GM21381 (cell line): Measurements from ENCODE around the gene PRKD1.

Experiments
- ATAC-seq: cut with Tn5 transposase; IDR thresholded peaks from one replicate; pipeline ENCODE4 v1.9.1; 2021; ENCODE audit warnings: mild to moderate bottlenecking, moderate library complexity; ENCODE audit not compliant: unreplicated experiment

PRKD1 gene

DNA sequence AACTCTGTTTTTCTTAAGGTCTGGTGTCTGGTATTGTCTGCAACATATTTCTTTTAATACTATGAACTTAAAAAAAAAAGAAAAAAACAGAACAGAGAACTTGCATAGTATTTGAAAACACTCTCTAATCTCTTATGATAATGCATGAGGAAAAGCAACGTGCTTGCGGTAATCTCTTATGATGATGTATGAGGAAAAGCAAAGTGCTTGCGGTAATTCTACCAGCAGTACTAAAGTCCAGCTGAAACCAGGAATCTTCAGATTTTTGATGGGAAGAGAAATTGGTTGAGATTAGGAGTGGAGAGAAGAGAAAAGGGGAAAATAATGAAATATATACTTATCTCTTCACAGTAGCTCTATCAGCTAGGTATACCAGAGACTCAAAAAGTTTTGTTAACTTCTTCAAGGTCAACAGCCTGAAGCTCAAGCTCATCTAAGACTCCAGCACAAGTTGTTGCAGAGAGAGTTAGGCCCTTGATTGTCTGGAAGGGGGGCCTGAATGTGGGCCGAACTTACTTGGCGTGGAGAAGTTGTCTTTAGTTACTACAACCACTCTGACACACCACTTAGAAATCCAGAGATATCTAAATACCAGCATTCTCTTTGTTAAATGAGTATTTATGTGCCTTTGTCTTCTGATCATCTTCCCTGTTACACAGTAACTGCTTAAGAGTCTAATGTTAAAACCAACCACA lies 240.4 kb downstream of the PRKD1 start:
- no peak for ATAC-seq

DNA sequence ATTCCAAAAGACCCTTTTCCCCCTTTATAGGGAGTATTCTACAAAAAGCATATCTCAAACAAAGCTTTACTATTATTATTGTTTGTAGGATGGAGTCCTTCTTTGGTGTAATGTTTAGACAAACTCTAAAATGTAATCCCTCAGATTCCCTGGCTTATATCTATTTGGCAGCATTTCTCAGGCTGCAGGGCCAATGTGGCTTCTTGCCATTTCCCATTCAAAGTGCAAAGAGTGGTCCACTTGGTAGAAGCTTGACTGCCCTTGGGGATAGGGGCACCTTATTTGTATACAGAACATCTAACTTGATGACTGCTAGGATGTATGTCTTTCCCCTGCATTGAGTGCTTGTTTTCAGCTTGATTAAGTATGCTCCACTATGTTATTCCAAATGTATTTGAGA lies 242.7 kb downstream of the PRKD1 start:
- ATAC-seq, result no peak

DNA sequence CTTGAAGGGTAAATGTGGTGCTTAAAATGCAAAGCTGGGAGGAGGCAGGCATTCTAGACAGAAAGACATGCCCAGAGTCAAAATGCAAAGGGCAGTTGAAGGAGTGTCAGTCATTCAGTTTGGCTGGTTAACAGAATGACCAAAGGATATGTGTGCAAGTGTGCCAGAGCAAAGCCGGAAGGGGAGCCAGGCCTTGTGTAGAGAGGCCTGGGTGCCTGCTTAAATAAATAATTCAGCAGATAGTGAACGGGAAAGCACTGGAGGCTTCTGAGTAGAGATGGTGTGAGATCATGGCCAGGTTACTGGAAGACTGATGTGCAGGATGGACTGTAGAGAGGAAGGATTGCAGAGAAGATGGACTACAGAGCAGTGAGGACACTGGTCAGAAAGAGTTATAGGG lies 244.9 kb downstream of the PRKD1 start:
- ATAC-seq, result no peak

DNA sequence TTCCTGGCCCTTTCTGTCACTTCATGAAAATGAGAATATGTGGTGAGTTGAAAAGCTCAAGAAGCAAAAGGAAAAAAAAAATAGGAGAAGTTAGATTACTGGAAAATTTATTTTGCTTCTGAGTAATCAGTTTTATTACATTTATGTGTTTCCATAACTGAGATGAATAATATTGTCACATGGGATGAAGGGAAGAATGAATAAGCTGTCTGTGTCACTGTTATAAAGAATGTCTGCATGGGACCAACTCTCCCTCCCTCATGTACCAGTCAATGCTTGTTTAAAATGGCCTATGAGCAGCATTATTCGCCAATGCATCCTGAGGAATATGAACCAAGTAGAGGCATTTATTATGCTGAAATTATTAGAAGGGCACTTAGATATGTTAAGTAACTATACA lies 246.3 kb downstream of the PRKD1 start:
- no peak for ATAC-seq

DNA sequence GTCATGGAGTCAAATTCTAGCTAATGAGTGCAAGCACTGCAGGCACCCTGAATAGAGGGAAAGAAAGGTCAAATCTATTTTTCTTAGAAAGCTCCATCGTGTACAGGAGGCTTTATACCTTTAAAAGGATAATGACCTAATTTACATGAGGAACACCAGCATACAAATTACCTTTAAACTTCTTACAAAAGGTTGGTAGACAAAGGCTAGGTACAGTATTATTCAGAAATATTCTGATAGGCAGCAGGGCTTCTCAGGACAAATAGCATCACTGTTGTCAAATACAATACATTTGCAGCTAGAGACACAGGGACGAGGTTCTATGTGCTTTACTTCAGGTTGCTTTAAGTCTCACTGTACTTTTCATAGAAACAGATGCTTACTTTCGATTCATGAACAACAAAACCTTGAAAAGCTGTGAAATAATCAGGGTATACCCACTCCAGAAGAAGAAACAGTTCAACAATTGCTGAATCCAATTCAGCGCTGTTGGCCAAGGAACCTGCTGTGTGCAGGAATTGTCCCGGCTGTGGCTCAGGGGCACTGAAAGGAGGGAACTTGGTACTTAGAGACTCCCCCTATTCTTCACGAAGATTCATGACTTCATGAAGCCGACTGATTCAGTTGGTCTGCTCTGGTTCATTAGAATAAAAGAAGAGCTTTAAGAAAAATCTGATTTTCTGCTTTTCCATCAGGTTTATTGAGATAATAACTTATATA lies 252.9 kb downstream of the PRKD1 start:
- ATAC-seq, result no peak

DNA sequence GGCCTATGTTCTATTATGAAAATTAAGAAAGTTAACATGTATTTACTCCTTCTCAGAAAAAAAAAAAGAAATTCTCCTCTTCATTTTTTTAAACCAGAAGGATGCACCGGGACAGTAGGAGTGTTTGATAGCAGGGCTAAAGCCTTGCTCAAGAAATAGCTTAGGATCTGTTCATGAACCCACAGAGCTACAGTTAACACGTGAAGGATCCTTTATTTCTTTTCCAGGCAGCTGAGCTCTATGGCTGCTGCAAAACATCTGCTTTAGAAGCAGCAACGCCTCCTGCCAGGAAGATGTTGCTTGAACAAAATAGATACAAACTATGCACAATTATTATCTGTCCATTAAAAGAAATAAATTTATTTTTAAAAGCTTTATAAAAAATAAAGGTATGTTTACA lies 254.8 kb downstream of the PRKD1 start:
- ATAC-seq, result no peak

DNA sequence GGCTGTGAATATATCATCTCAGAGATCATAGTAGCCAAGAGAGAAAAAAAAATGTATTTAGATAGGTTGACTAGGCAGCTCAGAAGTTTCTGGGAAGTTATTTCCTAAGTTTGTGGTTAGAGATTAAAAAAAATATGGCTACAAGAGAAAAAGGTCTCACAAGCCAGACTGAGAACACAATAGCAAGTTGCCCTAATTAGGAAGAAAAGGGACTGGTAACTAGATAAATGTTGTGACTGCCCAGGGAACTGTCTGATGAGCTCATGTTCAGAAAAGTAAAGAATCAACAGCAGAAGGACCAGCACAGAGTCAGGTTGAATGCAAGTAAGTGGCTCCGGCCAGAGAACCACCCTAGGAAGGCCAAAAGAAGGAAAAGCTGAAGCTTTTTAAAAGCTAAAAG lies 256.6 kb downstream of the PRKD1 start:
- no peak for ATAC-seq

DNA sequence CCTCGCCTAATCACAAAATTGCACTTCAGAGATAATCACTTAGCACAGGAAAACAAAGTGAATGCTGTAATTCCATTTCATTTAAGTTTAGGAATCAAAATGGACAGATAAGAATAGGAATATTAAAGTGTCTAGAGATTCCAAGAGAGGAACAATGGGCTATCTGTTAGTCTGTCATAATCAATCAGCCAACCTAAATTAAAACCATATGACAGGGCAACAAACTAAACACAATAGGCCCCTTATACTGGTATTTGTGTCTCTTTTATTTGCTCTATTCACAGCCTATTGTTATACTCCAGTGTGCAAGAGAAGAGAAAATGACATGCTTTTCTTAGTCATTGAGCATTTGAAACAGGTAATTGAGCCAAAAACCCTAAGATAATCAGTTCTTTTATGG lies 259.4 kb downstream of the PRKD1 start:
- no peak for ATAC-seq

DNA sequence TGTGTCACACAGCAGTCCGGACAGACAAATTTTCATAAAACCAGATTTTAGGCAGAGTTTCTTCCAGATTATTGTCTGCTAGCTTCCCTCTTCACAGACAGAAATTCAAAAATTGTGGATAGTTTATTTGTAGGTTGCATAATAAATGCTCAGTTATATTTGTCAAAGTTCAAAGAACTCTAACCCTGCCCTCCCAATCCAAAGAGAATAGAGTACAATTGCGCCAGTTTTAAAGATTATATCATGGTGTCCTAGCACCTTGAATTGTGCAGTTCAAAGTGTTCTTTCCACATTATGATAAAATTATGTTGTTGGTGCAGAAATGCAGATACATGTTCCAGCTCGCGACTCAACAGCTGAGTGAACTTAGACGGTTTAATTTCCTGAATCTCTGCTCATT lies 263.1 kb downstream of the PRKD1 start:
- no peak for ATAC-seq

DNA sequence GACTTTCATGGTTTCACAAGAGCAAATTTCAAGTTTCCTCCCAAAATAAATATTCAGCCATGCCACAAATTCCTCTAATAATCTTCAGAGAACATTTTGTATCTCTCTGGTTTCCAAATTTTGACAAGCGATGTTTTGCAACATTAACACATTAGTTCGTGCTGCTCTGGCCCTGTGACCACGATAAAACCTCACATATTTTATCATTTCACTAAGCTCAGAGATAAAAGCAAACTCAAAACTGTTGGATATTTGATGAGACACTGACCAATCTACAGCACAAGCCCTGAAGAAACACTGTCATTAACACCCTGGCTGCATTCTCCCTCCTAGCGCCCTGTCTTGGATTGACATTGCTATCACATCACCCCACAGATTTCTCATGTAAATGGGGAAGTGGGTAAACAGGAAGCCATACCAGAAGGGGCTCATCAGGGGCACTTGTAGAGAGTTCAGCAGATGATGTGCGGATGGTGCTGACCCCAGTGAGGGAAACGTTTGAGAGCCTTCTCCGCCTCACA lies 264.3 kb downstream of the PRKD1 start:
- no peak for ATAC-seq

DNA sequence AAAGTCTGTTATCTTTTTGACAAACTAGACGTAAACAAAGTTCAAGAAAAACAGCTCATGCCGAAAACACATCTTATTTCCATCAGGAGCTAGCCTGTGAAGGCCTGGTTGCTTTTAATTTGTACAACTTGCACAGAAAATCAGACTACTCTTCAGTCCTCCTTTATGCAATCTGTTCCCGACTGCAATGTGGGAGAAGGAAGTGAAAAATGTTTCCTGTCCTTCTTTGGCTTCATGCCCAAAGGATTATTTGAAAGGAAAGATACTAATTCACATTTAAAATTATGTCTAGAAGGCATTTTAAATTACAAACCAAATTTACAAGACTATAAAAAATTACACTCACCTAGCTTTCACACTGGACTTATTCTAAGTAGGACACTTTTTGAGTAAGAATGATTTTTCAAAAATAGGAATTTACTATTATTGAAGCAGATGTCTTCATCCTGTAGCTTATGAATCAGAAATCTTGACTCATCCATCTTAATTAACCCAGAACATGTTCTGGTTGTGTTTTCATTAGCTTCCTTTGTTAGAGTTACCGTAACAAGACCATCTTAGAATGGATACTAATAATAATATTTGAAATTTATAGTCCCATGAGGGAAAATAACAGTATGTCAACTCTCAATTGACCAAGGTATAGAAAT lies 272.6 kb downstream of the PRKD1 start:
- no peak for ATAC-seq

DNA sequence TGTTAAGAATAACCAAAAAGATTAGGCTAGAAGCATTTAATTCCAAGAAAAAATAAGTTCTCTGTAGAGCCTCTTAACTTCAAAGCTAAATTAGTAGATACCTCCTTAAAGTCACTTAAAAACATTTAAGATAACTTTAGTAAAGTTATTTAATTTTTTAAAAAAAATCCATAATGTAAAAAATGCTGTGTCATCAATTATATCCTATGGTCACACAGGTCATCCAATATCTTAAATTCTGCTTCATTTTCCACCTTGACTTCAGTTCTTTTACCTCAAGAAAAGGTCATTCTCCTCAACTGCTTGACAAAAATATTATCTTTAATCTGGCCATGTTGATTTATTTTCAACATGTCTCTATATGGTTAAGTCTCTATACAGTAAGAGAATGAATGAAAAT lies 274.3 kb downstream of the PRKD1 start:
- ATAC-seq, result no peak

DNA sequence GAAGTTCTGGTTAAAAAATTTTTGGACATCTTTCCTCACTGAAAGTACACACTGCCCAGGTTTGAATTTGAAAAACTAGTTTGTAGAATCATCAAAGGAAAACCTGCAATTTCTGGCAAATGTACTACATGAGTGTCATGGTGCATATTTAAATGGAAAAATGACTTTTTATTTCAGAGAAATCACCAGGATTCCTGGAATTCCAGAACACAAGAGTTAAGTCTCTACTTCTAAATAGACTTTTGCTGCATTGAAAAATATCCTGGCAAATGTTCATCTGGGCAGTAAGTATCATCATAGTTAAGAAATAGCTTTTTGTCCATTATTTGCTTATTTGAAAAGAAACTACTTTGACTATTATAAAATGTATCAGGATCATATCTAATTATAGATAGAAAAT lies 275.1 kb downstream of the PRKD1 start:
- no peak for ATAC-seq

DNA sequence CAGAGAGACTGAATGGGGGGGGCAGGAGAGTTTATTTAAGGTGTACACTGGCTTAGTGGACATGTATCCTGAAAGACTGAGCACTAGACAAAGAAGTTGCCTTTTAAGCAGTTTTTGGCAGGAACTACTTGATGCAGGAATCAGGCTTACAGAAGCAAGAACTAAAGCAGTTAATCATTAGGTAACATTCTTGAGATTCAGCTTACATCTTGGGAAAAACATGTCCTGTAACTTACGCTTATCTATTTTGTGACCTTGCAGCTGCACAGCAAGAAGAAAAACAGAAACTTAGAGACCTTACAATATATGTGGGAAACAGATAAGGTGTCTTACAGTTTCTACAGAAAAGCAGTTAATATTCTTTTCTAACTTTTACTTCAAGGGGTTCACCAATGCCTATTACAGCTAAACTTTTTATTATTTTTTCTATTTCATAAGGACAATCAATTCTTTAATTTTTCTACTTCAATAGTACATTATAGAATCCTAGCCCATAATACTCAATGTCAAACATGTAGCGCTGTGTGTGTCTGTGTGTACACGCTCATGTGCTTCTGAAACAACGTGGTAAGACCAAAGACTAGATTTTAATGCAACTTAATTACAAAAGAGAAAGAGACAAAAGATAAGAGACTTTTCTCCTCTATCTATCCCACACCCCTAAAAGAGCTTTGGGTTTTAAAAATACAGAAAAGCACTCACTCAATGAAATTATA lies 276.9 kb downstream of the PRKD1 start:
- no peak for ATAC-seq

DNA sequence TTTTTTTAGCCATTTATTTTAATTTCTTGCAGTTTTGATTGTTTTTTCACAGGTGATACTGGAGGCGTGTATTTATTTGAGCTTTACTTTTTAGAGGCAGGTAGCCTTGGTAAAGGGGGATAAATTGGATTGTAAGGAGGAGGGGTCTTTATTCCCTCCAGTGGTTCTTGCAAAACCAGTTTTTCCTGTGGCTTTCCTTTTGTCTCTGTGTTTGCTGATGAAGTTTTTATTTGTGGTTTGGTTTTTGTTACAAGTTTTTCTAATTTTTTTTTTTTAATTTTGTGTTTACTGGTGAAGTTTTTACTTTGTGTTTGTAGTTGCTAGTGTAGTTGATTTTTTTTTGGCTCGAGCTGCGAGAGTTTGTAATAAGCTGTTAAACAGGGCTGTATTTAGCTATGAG lies 278.5 kb downstream of the PRKD1 start:
- ATAC-seq, result no peak

DNA sequence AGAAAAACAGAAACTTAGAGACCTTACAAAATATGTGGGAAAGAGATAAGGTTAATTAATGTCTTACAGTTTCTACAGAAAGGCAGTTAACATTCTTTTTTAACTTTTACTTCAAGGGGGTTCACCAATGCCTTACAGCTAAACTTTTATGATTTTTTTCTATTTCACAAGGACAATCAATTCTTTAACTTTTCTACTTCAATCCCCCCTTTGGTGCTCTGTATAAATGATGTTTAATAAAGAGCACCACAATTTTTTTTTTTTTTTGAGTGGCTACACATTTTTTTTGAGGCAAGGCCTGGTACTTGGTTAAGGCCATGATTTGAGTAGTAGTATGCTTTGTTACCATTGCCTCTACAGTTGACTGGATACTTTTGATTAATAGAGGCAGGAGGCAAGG lies 279.6 kb downstream of the PRKD1 start:
- no peak for ATAC-seq

DNA sequence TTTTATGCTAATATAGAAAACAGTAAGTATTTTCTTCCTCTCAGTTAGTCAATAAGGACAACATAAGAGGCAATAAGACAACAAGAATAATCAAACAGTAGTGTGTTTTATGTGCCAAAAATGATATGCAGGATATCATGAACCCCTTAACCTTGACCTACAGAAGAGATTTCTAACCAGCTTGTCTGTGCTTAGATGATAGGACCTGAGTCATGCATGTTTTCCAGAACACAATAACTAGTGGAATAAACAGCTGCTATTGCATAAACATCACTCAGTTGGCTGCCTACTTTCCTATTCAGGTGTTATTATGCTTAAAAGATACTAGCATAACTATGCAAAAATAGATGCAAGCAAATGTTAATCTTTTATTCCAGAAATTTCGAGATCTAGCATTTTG lies 282.5 kb downstream of the PRKD1 start:
- ATAC-seq, result no peak

DNA sequence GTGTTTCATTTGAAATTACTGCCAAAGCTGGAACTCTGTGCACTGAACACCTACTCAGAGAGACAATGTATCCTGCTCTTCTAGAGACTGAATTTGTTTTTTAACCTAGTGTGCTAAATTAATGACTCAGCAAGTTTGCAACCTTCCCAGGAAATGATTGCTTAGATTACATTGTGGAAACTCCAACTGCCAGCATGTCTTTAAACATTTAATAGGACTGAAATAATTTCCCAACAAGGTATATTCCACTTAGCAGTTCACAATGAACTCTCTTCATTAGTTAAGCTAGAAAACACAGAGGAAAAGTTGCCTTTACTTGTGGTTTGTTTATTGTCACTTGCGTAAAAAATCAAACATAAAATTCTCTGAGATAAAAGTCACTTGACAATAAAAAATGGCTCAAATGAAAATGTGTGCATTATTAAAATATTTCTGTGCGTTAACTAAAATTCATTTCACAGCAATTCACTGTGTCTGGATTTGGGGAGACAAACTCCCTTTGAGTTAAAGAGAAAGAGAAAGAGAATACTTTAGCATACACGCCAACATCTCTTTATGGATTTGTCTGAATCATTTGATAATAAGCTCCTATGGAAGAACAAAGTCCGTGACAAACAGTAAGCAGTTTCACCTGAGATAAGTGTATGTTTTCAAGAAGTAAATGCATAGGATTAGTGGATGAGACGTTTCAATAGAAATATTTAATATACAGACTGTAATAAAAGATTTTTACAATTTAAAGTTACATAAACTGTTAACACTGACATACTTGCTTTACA lies 284.0 kb downstream of the PRKD1 start:
- ATAC-seq, result no peak

DNA sequence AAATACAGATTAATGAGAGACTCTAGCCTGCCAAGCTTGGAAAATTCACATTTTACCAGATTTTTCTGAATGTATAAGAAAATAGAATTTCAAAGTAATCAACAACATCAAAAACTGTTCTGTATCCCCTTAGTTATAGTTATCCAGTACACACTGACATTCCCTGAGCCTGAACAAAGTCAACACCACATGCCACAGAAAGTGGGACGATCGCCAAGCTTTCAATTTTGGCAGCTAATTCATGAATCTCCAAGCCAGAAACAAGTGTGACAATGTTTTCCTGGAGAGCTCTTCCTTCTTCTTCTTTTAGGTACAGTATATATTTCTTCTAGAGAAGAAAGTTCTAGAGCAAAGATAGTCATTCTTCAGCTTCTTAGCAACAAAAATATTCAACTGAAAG lies 290.2 kb downstream of the PRKD1 start:
- ATAC-seq, result no peak

DNA sequence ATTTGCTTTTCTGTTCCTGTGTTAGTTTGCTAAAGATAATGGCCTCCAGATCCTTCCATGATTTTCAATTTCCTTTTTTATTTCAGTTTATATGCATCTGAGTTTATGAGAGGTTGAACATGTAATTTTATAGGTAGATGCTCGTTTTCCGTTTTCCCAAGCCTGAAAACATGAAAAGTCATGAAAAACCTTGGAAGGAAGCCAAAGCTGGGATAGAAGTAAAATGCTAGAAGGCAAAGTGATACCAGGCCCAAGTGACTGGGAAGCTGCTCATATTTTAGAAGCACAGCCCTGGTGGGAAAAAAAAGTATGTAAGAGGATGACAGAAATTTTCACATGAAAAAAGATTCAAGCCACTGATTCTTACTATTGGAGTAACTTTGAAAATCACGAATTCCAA lies 290.8 kb downstream of the PRKD1 start:
- ATAC-seq, result no peak
